Neural cell (in vitro differentiated cells): ENCODE data around the gene UPK1B. TPM values are rescaled to one million over a fixed set of nuclear protein-coding genes. Genes with fewer than 3 reads are reported as not detected.

Experiments
- H2AFZ ChIP-seq: fragments of 200-600, 300-800 bp; sonication (generic), shearing (Covaris generic); 2 replicates; pipeline ENCODE4 v1.6.0; 2014; ENCODE audit warnings: low read depth, mild to moderate bottlenecking, antibody characterized with exemption, low read length, moderate library complexity
- H3F3A ChIP-seq: fragments of 200-600 bp; shearing (Covaris generic); 2 replicates; pipeline ENCODE4 v1.6.1; 2016; ENCODE audit warnings: mild to moderate bottlenecking, moderate library complexity, mixed read lengths, antibody characterized with exemption, low read length; ENCODE audit not compliant: insufficient read depth, poor library complexity, severe bottlenecking
- H3K27ac ChIP-seq: fragments of 200-600, 300-800 bp; sonication (generic), shearing (Covaris generic); 2 replicates; pipeline ENCODE4 v1.5.1; 2014; ENCODE audit warnings: mild to moderate bottlenecking, low read length, moderate library complexity
- H3K27me3 ChIP-seq: fragments of 300-800, 200-600 bp; sonication (generic), shearing (Covaris generic); 2 replicates; pipeline ENCODE4 v1.6.0; 2014; ENCODE audit warnings: mild to moderate bottlenecking, low read depth, low read length, moderate library complexity; ENCODE audit not compliant: insufficient read depth
- H3K36me3 ChIP-seq: fragments of 300-800, 200-600 bp; sonication (generic), shearing (Covaris generic); 2 replicates; pipeline ENCODE4 v1.5.1; 2014; ENCODE audit warnings: mild to moderate bottlenecking, antibody characterized with exemption, low read length, moderate library complexity; ENCODE audit not compliant: insufficient read depth
- H3K4me2 ChIP-seq: fragments of 300-800, 200-600 bp; sonication (generic), shearing (Covaris generic); 2 replicates; pipeline ENCODE4 v1.6.0; 2014; ENCODE audit warnings: mild to moderate bottlenecking, low read length
- H3K4me3 ChIP-seq: fragments of 300-800, 200-600 bp; sonication (generic), shearing (Covaris generic); 2 replicates; pipeline ENCODE4 v1.5.1; 2014; ENCODE audit warnings: mild to moderate bottlenecking, low read length, moderate library complexity
- H3K79me2 ChIP-seq: fragments of 200-600 bp; shearing (Covaris generic); replicated peaks from 2 replicates; pipeline ENCODE4 v1.6.0; 2014; ENCODE audit warnings: mild to moderate bottlenecking, low read length, moderate library complexity; ENCODE audit not compliant: insufficient read depth
- H3K9ac ChIP-seq: fragments of 300-800, 200-600 bp; sonication (generic), shearing (Covaris generic); 2 replicates; pipeline ENCODE4 v1.6.1; 2016; ENCODE audit warnings: mild to moderate bottlenecking, low read length, mixed read lengths
- H3K9me2 ChIP-seq: fragments of 200-600 bp; shearing (Covaris generic); 2 replicates; pipeline ENCODE4 v1.6.1; 2016; ENCODE audit warnings: mild to moderate bottlenecking, low read length, mixed read lengths; ENCODE audit not compliant: insufficient read depth
- H3K9me3 ChIP-seq: fragments of 200-600, 300-800 bp; sonication (generic), shearing (Covaris generic); 2 replicates; pipeline ENCODE4 v1.6.1; 2016; ENCODE audit warnings: mild to moderate bottlenecking, mixed run types, low read length, moderate library complexity, mixed read lengths
- H4K20me1 ChIP-seq: fragments of 200-600 bp; shearing (Covaris generic); 2 replicates; pipeline ENCODE4 v1.6.1; 2016; ENCODE audit warnings: mild to moderate bottlenecking, mixed run types; ENCODE audit not compliant: insufficient read depth
- CTCF ChIP-seq: fragments of 450-650 bp; IDR thresholded peaks from 2 replicates; pipeline ENCODE4 v1.5.1; 2014; ENCODE audit warnings: antibody characterized with exemption, mild to moderate bottlenecking, moderate library complexity; ENCODE audit not compliant: poor library complexity, severe bottlenecking
- EP300 ChIP-seq: fragments of 450-650 bp; conservative IDR thresholded peaks from 2 replicates; pipeline ENCODE4 v1.6.1; 2014; ENCODE audit warnings: antibody characterized with exemption, mild to moderate bottlenecking, moderate library complexity; ENCODE audit not compliant: poor library complexity, severe bottlenecking
- POLR2AphosphoS5 ChIP-seq: IDR thresholded peaks from 2 replicates; pipeline ENCODE4 v1.6.1; 2012
- REST ChIP-seq: IDR thresholded peaks from 2 replicates; pipeline ENCODE4 v1.6.1; 2012; ENCODE audit warnings: borderline replicate concordance
- SMC3 ChIP-seq: fragments of 450-650 bp; conservative IDR thresholded peaks from 2 replicates; pipeline ENCODE4 v1.6.1; 2014; ENCODE audit warnings: antibody characterized with exemption, mild to moderate bottlenecking, moderate library complexity; ENCODE audit not compliant: poor library complexity
- TAF1 ChIP-seq: IDR thresholded peaks from 2 replicates; pipeline ENCODE4 v1.6.1; 2012; ENCODE audit warnings: low read depth
- polyA plus RNA-seq: library from polyadenylated mRNA; depleted of rRNA; stranded (reverse); fragments of >200 nt; gene quantifications from 2 replicates; pipeline ENCODE4 v1.2.3, GENCODE V29; 2014

Gene UPK1B
- polyA plus RNA-seq, 1 donor from 2014 or later: not detected

GRCh38 chr3:119146578-119147375, 26.6 kb upstream of the UPK1B start (continued):
- TF ChIP-seq CTCF: no peak
- TF ChIP-seq SMC3: no peak
- TF ChIP-seq POLR2AphosphoS5: no peak
- no peak for TF ChIP-seq TAF1

DNA sequence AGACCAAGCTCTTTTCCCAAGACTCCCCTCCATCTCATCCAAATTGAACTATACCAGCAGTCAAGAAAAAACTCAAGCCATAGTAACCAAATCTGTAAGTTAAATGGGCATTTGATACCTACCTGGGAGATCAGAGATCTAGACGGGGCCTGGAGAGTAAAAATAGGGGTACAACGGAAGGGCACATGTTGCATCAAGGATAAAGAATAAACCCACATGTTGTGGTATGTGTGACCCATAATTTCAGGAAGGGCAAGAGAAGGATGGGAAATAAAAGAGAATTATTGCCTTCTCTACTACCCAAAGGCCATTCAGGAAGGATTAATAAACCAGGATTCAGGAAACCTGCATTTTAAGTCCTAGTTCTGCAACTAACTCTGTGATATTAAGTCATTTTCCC, 25.9 kb upstream of the UPK1B start:
- H3F3A ChIP-seq: no peaks in the 10 kb centered on the region
- H3K9me2 ChIP-seq: no peaks in the 10 kb centered on the region
- H3K27me3 ChIP-seq: no peaks in the 10 kb centered on the region
- no peak overlapping the region for H3K9ac ChIP-seq
- no peaks in the 10 kb centered on the region for H3K9me3 ChIP-seq
- no peak overlapping the region for H3K4me3 ChIP-seq
- no peak overlapping the region for H3K4me2 ChIP-seq
- H3K79me2 ChIP-seq: no peaks in the 10 kb centered on the region
- no peak overlapping the region for H2AFZ ChIP-seq
- no peak overlapping the region for H3K27ac ChIP-seq
- H3K36me3 ChIP-seq: no peaks in the 10 kb centered on the region
- H4K20me1 ChIP-seq: no peaks in the 10 kb centered on the region
- TF ChIP-seq POLR2AphosphoS5 (no peak), TAF1 (no peak), EP300 (no peak)

GRCh38 chr3:119148493-119149180, 24.8 kb upstream of the UPK1B start:
- TF ChIP-seq POLR2AphosphoS5 (no peak), REST (no peak)
- Histone ChIP-seq H3K4me2 (no peak overlapping the region), H3K9me2 (no peaks in the 10 kb centered on the region)

More at GRCh38 chr3:119148493-119149180, 24.8 kb upstream of the UPK1B start:
- H3K36me3 ChIP-seq: no peaks in the 10 kb centered on the region
- no peak overlapping the region for H3K9ac ChIP-seq
- no peaks in the 10 kb centered on the region for H3F3A ChIP-seq
- H3K27ac ChIP-seq: no peak overlapping the region
- H2AFZ ChIP-seq: no peak overlapping the region
- H3K9me3 ChIP-seq: no peaks in the 10 kb centered on the region
- no peaks in the 10 kb centered on the region for H3K27me3 ChIP-seq
- no peaks in the 10 kb centered on the region for H3K79me2 ChIP-seq
- no peak overlapping the region for H3K4me3 ChIP-seq
- H4K20me1 ChIP-seq: no peaks in the 10 kb centered on the region
